Measurements from ENCODE around the gene ZNF583.

ZNF583 gene

DNA sequence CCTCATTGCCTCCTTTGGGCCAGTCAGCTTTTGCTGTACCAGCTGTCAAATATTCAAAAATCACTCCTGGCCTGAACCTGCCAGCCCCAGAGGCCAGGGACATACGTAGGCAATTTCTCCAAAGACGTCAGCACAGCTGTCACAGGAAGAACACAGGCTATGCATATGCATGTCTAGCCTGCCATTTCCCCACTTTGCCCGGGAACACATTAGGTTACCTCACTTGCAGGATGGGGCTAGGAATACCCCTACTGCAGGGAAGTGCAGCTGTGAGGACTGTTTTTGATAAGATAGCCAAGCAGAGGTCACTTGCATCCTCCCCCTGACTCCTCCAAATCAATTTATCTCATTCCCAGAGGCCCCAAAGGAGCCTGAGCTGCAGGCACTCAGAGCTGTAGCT, 70.2 kb downstream of the ZNF583 start:
- DNase-seq (ENCODE audit: low read depth in 2 of 2): no peak

DNA sequence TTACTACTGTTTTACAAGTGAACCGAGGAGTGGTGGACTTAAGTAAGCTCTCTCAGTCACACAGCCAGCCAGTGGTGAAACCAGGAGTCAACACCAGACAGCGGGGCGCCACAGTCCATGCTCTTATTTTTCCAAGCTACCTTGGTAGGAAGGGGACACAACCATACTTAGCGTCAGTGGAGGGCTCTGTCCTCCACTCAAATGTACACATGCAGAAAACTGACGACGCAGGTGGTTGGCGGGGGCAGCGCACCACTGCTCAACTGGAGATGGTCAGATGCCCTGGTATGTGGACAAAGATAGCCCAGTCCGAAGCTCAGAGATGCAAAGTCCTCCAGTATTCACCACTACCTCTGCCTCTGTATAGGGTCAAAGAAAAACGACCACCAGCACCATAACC, 72.0 kb downstream of the ZNF583 start:
- DNase-seq (ENCODE audit: low read depth in 2 of 2): no peak

Data from stimulated activated CD4-positive, alpha-beta T cell treated with anti-CD3 and anti-CD28 coated beads, Interleukin-15, amount 100 ng/mL, for 48 hours (primary cell).